Epithelial cell of esophagus (primary cell): ENCODE measurements around the gene CYP2W1.
A peak's percentile ranks its signal among the peaks of the same experiment; 100 is the strongest.
"Not testable (repeated sequence)": the region's sequence is repeated elsewhere in the genome, so short reads cannot be mapped to it uniquely, and the experiment has no call there.

ENCODE experiments used
- DNase-seq: peaks from one replicate; pipeline ENCODE4 v3.0.0; 2010; ENCODE audit warnings: low read depth
- H3K4me3 ChIP-seq: 2 replicates; pipeline ENCODE4 v1.5.1; 2011; ENCODE audit warnings: mild to moderate bottlenecking, low read length, control low read depth
- TF ChIP-seq, protein P1 (sequence below): IDR thresholded peaks from 2 replicates; pipeline ENCODE4 v1.5.1; 2011; ENCODE audit warnings: low read depth, mild to moderate bottlenecking, low read length, control low read depth, inconsistent platforms; ENCODE audit not compliant: insufficient read depth; ENCODE audit errors: missing control alignments

Gene CYP2W1

DNA sequence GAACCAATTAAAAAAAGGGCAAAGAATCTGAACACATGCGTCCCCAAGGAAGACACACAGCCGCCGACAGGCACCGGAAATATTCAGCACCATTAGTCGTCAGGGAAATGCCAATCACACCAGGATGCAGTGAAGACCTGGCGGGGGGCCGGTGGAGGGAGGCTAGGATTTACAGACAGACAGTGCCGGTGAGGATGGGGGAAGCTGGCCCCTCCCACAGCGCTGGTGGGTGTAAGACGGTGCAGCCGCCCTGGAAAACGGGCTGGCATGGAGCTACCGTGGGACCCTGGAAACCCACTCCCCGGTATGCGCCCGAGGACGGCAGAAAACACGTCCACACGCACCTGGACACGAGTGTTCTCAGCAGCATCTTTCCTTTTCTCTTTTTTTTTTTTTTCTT is 23.7 kb upstream of the CYP2W1 start:
- H3K4me3 ChIP-seq: no peak overlapping the region
- no peak for DNase-seq
- TF ChIP-seq, protein P1, sequence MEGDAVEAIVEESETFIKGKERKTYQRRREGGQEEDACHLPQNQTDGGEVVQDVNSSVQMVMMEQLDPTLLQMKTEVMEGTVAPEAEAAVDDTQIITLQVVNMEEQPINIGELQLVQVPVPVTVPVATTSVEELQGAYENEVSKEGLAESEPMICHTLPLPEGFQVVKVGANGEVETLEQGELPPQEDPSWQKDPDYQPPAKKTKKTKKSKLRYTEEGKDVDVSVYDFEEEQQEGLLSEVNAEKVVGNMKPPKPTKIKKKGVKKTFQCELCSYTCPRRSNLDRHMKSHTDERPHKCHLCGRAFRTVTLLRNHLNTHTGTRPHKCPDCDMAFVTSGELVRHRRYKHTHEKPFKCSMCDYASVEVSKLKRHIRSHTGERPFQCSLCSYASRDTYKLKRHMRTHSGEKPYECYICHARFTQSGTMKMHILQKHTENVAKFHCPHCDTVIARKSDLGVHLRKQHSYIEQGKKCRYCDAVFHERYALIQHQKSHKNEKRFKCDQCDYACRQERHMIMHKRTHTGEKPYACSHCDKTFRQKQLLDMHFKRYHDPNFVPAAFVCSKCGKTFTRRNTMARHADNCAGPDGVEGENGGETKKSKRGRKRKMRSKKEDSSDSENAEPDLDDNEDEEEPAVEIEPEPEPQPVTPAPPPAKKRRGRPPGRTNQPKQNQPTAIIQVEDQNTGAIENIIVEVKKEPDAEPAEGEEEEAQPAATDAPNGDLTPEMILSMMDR: no peak

DNA sequence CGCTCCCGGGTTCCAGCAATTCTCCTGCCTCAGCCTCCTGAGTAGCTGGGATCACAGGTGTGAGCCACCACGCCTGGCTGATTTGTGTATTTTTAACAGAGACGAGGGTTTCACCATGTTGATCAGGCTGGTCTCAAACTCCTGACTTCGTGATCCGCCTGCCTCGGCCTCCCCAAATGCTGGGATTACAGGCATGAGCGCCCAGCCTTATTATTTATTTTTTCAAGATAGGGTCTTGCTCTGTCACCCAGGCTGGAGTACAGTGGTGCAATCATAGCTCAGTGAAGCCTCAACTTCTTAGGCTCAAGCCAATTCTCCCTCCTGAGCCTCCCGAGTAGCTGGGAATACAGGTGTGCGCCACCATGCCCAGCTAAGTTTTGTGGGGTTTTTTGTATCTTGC is 23.2 kb upstream of the CYP2W1 start:
- not testable (repeated sequence) for H3K4me3 ChIP-seq, DNase-seq

DNA sequence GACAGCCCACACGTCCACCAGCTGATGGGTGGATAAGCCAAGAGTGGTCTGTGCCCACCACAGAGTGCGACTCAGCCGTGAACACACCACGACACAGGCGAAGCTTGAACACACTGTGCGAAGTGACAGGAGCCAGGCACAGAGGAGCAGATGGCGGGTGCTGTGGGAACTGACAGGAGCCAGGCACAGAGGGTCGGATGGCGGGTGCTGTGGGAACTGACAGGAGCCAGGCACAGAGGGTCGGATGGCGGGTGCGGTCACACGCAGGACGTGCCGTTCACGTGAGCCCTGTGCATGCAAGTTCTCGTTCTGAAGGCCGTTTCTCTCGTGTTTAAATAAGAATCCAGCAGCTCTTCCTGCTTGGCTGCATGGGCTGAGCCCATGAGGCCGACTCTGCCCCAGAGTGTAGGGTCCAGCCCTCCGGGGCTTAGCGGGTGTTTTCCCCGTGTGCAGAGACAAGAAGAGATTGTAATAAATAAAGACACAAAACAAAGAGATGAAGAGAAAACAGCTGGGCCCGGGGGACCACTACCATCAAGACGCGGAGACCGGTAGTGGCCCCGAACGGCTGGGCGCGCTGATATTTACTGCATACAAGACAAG is 22.6 kb upstream of the CYP2W1 start:
- no peak for DNase-seq
- TF ChIP-seq, protein P1: no peak
- H3K4me3 ChIP-seq: no peak overlapping the region

DNA sequence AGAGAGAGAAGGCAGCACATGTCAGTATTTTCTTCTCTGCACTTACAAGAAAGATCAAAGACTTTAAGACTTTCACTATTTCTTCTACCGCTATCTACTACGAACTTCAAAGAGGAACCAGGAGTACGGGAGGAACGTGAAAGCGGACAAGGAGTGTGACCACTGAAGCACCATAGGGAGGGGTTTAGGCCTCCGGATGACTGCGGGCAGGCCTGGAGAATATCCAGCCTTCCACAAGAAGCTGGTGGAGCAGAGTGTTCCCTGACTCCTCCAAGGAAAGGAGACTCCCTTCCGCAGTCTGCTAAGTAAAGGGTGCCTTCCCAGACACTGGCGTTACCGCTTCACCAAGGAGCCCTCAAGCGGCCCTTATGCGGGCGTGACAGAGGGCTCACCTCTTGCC is 22.0 kb upstream of the CYP2W1 start:
- not testable (repeated sequence) for H3K4me3 ChIP-seq, DNase-seq

DNA sequence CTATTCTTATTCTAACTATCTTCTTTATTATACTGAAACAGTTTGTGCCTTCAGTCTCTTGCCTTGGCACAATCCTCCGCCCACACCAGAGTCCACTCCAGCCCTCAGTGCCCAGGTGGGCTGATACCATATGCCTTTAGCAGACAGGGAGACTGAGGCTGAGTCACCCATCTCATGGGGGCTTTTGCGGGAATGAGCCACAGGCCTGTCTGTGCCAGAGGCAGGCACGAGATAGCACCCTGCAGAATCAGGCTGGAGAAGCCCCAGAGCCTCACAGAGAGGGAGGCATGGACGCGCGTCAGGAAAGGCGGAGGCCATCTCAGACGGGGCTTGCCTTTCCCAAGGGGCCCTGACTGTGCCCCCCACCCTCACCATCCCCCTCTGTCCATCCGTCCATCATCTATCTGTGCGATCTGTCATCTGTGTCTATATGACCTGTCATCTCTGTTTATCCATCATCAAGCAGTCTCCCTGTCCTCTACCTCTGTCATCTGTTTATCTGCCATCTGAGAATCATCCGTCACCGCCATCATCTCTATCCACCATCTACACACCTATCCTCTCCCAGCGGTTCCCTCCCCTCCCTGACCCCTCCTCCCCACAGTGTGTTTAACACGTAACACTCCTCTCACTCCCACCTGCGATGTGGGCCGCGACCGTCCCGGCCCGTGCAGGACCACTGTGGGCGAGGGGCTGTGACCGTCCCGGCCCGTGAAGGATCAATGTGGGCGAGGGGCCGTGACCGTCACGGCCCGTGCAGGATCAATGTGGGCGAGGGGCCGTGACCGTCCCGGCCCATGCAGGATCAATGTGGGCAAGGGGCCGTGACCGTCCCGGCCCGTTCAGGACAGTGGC is 21.2 kb upstream of the CYP2W1 start:
- TF ChIP-seq, protein P1: no peak
- no peak overlapping the region for H3K4me3 ChIP-seq
- no peak for DNase-seq

DNA sequence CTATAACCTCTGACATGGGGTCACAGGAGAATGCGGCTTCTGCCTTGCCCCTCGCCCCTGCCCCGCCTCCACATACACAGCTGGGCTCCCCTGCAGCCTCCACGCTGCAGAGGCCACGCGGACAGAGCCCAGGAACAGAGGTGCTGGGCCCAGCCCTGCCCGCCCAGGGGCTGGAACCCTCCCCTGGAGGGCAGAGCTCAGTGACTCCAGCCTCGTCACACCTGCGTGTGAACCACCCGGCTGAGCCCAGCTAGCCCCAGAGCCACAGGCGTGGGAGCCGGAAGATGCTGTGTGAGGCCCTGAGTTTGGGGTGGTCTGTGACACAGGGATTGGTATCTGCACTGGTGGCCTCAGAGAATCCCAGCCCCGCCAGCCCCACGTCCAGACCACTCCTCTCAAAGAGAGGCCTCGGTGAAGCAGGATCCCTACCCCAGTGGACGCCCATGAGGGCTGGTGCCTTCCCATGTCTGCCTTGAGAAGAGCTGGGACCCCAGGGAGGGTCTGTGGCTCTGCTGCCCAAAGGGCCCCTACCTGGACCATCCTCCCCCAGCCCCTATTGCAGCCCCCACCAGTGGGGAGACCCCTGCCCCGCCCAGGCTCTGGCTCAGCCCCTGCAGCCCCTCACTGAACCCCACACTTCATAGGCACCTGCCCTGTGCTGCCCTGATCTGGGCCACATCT is 20.4 kb upstream of the CYP2W1 start:
- no peak overlapping the region for H3K4me3 ChIP-seq
- DNase-seq: no peak
- TF ChIP-seq, protein P1: no peak

DNA sequence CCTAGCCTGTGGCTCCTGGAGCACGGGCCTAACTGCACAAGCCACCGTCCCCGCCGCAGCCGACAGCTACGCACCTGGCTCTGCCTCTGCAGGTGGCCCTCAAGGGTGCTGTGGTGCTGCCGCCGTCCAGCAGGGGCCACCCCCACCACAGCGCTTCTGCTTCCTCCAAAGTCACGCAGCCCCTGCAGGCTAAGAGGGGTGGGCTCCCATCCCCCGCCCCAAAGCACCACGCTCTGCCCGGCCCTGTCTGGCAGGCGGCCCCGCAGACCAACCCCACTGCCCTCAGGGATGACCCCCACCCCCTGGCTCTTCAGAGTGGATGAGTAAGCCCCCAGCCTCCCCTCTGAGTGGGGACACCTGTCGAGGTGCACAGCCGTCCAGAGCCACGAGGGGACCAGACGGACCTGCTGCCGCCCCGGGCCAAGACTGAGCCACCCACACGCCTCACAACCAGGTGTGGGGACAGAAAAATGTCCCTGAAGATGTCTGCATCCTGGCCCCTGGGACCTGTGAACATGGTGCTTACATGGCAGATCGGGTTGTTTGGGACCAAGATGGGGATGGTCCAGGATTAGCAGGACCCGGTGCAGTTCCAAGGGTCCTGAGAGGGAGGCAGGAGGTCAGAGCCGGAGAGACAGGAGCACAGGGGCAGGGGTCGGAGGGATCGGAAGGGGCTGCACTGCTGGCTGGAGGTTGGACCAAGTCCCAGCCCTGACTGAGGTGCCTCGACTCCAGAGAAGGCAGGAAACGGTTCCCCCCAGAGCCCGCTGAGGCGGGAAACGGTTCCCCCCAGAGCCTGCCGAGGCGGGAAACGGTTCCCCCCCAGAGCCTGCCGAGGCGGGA is 19.5 kb upstream of the CYP2W1 start:
- TF ChIP-seq, protein P1: peak; percentile 17
- no peak overlapping the region for H3K4me3 ChIP-seq
- DNase-seq: no peak
